MM.1S (cell line): ENCODE results near the gene CANT1.

Source experiments
- DNase-seq: peaks from one replicate; pipeline ENCODE4 v3.0.0-alpha.2; 2015
- H2AFZ ChIP-seq: fragments of 300-600 bp; sonication (generic); 2 replicates; pipeline ENCODE4 v1.6.0; 2016; ENCODE audit warnings: antibody characterized with exemption, low read length
- H3F3A ChIP-seq: fragments of 300-600 bp; sonication (generic); 2 replicates; pipeline ENCODE4 v1.6.1; 2016; ENCODE audit warnings: mild to moderate bottlenecking, antibody characterized with exemption, low read length, moderate library complexity, mixed read lengths; ENCODE audit not compliant: insufficient read depth
- H3K27ac ChIP-seq: fragments of 300-600 bp; sonication (generic); 2 replicates; pipeline ENCODE4 v1.5.1; 2016; ENCODE audit warnings: mild to moderate bottlenecking, low read length
- H3K27me3 ChIP-seq: fragments of 300-600 bp; sonication (generic); replicated peaks from 2 replicates; pipeline ENCODE4 v1.6.0; 2016; ENCODE audit warnings: low read length; ENCODE audit not compliant: insufficient read depth
- H3K36me3 ChIP-seq: fragments of 300-600 bp; sonication (generic); replicated peaks from 2 replicates; pipeline ENCODE4 v1.6.1; 2016; ENCODE audit warnings: mild to moderate bottlenecking, low read length, mixed read lengths; ENCODE audit not compliant: insufficient read depth
- H3K4me1 ChIP-seq: fragments of 300-600 bp; sonication (generic); 2 replicates; pipeline ENCODE4 v1.6.1; 2016; ENCODE audit warnings: low read length, mixed read lengths
- H3K4me2 ChIP-seq: fragments of 300-600 bp; sonication (generic); 2 replicates; pipeline ENCODE4 v1.6.0; 2016; ENCODE audit warnings: low read depth, low read length
- H3K4me3 ChIP-seq: fragments of 300-600 bp; sonication (generic); 2 replicates; pipeline ENCODE4 v1.5.1; 2016; ENCODE audit warnings: low read length, mixed read lengths
- H3K79me2 ChIP-seq: fragments of 300-600 bp; sonication (generic); 2 replicates; pipeline ENCODE4 v1.6.1; 2016; ENCODE audit warnings: mixed run types, low read length, mixed read lengths
- H3K9ac ChIP-seq: fragments of 300-600 bp; sonication (generic); 2 replicates; pipeline ENCODE4 v1.6.1; 2016; ENCODE audit warnings: low read length, mixed read lengths
- H3K9me2 ChIP-seq: fragments of 300-600 bp; sonication (generic); replicated peaks from 2 replicates; pipeline ENCODE4 v1.6.1; 2016; ENCODE audit warnings: mild to moderate bottlenecking, low read length, mixed read lengths; ENCODE audit not compliant: insufficient read depth
- H3K9me3 ChIP-seq: fragments of 300-600 bp; sonication (generic); replicated peaks from 2 replicates; pipeline ENCODE4 v1.6.1; 2016; ENCODE audit warnings: mild to moderate bottlenecking, low read length, mixed read lengths; ENCODE audit not compliant: insufficient read depth
- H4K20me1 ChIP-seq: fragments of 300-600 bp; sonication (generic); 2 replicates; pipeline ENCODE4 v1.6.1; 2016; ENCODE audit warnings: mild to moderate bottlenecking, low read length, moderate library complexity, mixed read lengths; ENCODE audit not compliant: insufficient read depth
- EZH2 ChIP-seq: fragments of 300-600 bp; sonication (generic); optimal IDR thresholded peaks from 2 replicates; pipeline ENCODE3; 2017; ENCODE audit warnings: low read depth, mild to moderate bottlenecking, antibody characterized with exemption, low read length, mixed read lengths
- EZH2phosphoT487 ChIP-seq: fragments of 300-600 bp; sonication (generic); IDR thresholded peaks from 2 replicates; pipeline ENCODE4 v1.6.1; 2018; ENCODE audit warnings: antibody characterized with exemption, low read length
- TF ChIP-seq, protein P1 (sequence below): fragments of 300-600 bp; sonication (generic); IDR thresholded peaks from 2 replicates; pipeline ENCODE4 v1.5.1; 2016; ENCODE audit warnings: antibody characterized with exemption, low read length, mixed read lengths

Gene CANT1

GRCh38 chr17:79020631-79021301, 11.2 kb upstream of the CANT1 start:
- no peak overlapping the region for H2AFZ ChIP-seq
- no peak overlapping the region for H3K4me3 ChIP-seq
- no peak for DNase-seq
- no peaks in the 10 kb centered on the region for H3K79me2 ChIP-seq
- no peaks in the 10 kb centered on the region for H3K36me3 ChIP-seq
- no peaks in the 10 kb centered on the region for H3K9me2 ChIP-seq
- TF ChIP-seq EZH2 (no peak), EZH2phosphoT487 (no peak)
- TF ChIP-seq, protein P1, sequence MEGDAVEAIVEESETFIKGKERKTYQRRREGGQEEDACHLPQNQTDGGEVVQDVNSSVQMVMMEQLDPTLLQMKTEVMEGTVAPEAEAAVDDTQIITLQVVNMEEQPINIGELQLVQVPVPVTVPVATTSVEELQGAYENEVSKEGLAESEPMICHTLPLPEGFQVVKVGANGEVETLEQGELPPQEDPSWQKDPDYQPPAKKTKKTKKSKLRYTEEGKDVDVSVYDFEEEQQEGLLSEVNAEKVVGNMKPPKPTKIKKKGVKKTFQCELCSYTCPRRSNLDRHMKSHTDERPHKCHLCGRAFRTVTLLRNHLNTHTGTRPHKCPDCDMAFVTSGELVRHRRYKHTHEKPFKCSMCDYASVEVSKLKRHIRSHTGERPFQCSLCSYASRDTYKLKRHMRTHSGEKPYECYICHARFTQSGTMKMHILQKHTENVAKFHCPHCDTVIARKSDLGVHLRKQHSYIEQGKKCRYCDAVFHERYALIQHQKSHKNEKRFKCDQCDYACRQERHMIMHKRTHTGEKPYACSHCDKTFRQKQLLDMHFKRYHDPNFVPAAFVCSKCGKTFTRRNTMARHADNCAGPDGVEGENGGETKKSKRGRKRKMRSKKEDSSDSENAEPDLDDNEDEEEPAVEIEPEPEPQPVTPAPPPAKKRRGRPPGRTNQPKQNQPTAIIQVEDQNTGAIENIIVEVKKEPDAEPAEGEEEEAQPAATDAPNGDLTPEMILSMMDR, result no peak
- no peaks in the 10 kb centered on the region for H3F3A ChIP-seq
- H4K20me1 ChIP-seq, result no peaks in the 10 kb centered on the region
- no peaks in the 10 kb centered on the region for H3K4me1 ChIP-seq
- no peak overlapping the region for H3K27ac ChIP-seq
- H3K27me3 ChIP-seq, result peaks cover 81% of the 10 kb centered on the region
- no peak overlapping the region for H3K9ac ChIP-seq
- H3K9me3 ChIP-seq, result no peaks in the 10 kb centered on the region
- no peak overlapping the region for H3K4me2 ChIP-seq

DNA sequence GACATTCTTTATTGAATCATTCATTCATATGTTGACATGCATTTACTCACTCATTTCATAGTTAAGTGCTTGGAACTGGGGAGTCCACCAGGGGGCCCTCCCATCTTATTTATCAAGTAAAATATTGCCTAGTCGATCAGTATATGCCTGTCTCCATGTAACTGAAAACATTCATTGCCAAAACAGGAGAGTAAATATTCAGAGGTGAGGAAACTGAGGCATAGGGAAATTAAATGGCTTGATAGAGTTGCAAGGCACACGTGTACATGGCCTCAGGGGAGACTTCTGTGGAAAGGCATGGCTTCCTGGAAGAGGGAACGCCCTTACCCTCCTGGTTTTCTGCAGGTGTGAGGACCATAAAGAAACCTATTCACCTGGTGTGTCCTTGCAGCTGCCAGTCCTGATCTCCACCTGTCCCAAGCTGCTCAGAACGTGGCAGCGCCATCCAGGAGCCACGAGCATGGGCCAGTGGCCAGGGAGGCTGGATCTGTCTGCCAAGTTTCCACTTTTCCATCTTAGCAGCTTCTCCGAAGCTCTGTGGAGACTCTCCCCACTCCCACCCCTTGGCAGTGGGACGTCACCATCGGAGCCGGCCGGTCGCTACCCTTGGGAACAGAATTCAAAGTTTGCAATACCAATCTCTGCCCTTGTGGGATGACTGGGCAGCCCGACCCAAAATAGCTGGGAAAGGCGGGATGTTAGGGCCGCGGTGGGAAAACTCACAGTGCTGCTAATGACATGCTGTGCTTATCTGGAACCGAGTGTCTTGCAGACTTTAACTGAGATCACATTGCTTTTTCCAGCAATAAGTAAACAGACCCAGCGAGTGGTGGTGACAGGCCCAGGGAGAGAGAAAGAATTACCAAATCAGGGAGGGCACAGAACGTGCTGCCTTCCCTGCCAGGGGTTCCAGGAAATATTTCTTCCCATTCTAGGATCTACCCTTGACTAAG, 10.3 kb upstream of the CANT1 start:
- Histone ChIP-seq H3K4me3 (no peak overlapping the region), H3K79me2 (no peaks in the 10 kb centered on the region), H3K27me3 (peaks cover 79% of the 10 kb centered on the region), H3K9me3 (no peaks in the 10 kb centered on the region), H3K36me3 (no peaks in the 10 kb centered on the region), H3F3A (no peaks in the 10 kb centered on the region), H3K9me2 (no peaks in the 10 kb centered on the region), H2AFZ (no peak overlapping the region), H3K9ac (no peak overlapping the region), H3K27ac (no peak overlapping the region), H3K4me1 (no peaks in the 10 kb centered on the region), H3K4me2 (no peak overlapping the region), H4K20me1 (no peaks in the 10 kb centered on the region)
- TF ChIP-seq EZH2 (no peak), EZH2phosphoT487 (no peak)
- TF ChIP-seq, protein P1, result peak; percentile 68
- DNase-seq, result peak; percentile 67

GRCh38 chr17:79019261-79019631, 9.7 kb upstream of the CANT1 start:
- H3K79me2 ChIP-seq, result no peaks in the 10 kb centered on the region
- no peaks in the 10 kb centered on the region for H3K9me2 ChIP-seq
- no peaks in the 10 kb centered on the region for H3F3A ChIP-seq
- no peak overlapping the region for H3K9ac ChIP-seq
- no peak overlapping the region for H3K4me2 ChIP-seq
- DNase-seq, result no peak
- no peaks in the 10 kb centered on the region for H3K36me3 ChIP-seq
- TF ChIP-seq EZH2, result no peak
- no peak for TF ChIP-seq EZH2phosphoT487
- TF ChIP-seq, protein P1, result no peak
- no peaks in the 10 kb centered on the region for H3K9me3 ChIP-seq
- H3K4me3 ChIP-seq, result no peak overlapping the region
- no peak overlapping the region for H2AFZ ChIP-seq
- H3K4me1 ChIP-seq, result no peaks in the 10 kb centered on the region
- no peak overlapping the region for H3K27ac ChIP-seq
- H3K27me3 ChIP-seq, result peaks cover 78% of the 10 kb centered on the region
- H4K20me1 ChIP-seq, result no peaks in the 10 kb centered on the region
